ENCODE data around the gene TBX3. TPM values are rescaled to one million over a fixed set of nuclear protein-coding genes. Genes with fewer than 3 reads are reported as not detected.

TBX3 gene
- total RNA-seq, 1 donor from 2014 or later, result 16.3 TPM

- DNase-seq (ENCODE audit: low spot score, unreplicated experiment), result no peak
- peak overlapping the region; percentile 69 for H3K27ac Mint-ChIP-seq
These were observed 2.4 kb upstream of the TBX3 start for GRCh38 chr12:114686426-114686772.

GRCh38 chr12:114685869-114686268 is 1.9 kb upstream of the TBX3 start:
- no peaks in the 10 kb centered on the region for H3K9me3 Mint-ChIP-seq (ENCODE audit: low read depth)
- H3K4me1 Mint-ChIP-seq (ENCODE audit: low read depth), result peaks cover 49% of the 10 kb centered on the region
- DNase-seq (ENCODE audit: low spot score, unreplicated experiment), result no peak
- no peaks in the 10 kb centered on the region for H3K36me3 Mint-ChIP-seq (ENCODE audit: insufficient read depth)
- no peak for TF ChIP-seq CTCF (IDR thresholded peaks at IDR 0.05; ENCODE audit: unreplicated experiment)
- peak overlapping the region; percentile 38 for H3K27ac Mint-ChIP-seq
- H3K27me3 Mint-ChIP-seq, result peaks cover 65% of the 10 kb centered on the region
- peak overlapping the region; percentile 84 for H3K4me3 Mint-ChIP-seq (ENCODE audit: low read depth)

More at GRCh38 chr12:114686426-114686772, 2.4 kb upstream of the TBX3 start:
- TF ChIP-seq CTCF (IDR thresholded peaks at IDR 0.05; ENCODE audit: unreplicated experiment), result no peak
- Mint-ChIP-seq H3K4me1 (ENCODE audit: low read depth) (peaks cover 47% of the 10 kb centered on the region), H3K27me3 (peaks cover 65% of the 10 kb centered on the region), H3K36me3 (ENCODE audit: insufficient read depth) (no peaks in the 10 kb centered on the region), H3K4me3 (ENCODE audit: low read depth) (peak overlapping the region; percentile 84), H3K9me3 (ENCODE audit: low read depth) (no peaks in the 10 kb centered on the region)

GRCh38 chr12:114685320-114685781 is 1.4 kb upstream of the TBX3 start:
- Mint-ChIP-seq H3K4me1 (ENCODE audit: low read depth) (peaks cover 55% of the 10 kb centered on the region), H3K27me3 (peaks cover 65% of the 10 kb centered on the region), H3K4me3 (ENCODE audit: low read depth) (peak overlapping the region; percentile 84), H3K27ac (peak overlapping the region; percentile 80), H3K9me3 (ENCODE audit: low read depth) (no peaks in the 10 kb centered on the region), H3K36me3 (ENCODE audit: insufficient read depth) (no peaks in the 10 kb centered on the region)
- no peak for TF ChIP-seq CTCF (IDR thresholded peaks at IDR 0.05; ENCODE audit: unreplicated experiment)
- DNase-seq (ENCODE audit: low spot score, unreplicated experiment), result no peak

- Mint-ChIP-seq H3K9me3 (ENCODE audit: low read depth) (no peaks in the 10 kb centered on the region), H3K36me3 (ENCODE audit: insufficient read depth) (no peaks in the 10 kb centered on the region), H3K4me3 (ENCODE audit: low read depth) (peak overlapping the region; percentile 84), H3K27me3 (peaks cover 65% of the 10 kb centered on the region), H3K4me1 (ENCODE audit: low read depth) (peaks cover 58% of the 10 kb centered on the region), H3K27ac (peak overlapping the region; percentile 80)
- no peak for DNase-seq (ENCODE audit: low spot score, unreplicated experiment)
- TF ChIP-seq CTCF (IDR thresholded peaks at IDR 0.05; ENCODE audit: unreplicated experiment), result no peak
These were observed 897 bp upstream of the TBX3 start for GRCh38 chr12:114684870-114685273.

GRCh38 chr12:114683709-114684097 is 272 bp downstream of the TBX3 start:
- H3K36me3 Mint-ChIP-seq (ENCODE audit: insufficient read depth), result peaks cover 4% of the 10 kb centered on the region
- no peaks in the 10 kb centered on the region for H3K9me3 Mint-ChIP-seq (ENCODE audit: low read depth)
- H3K4me3 Mint-ChIP-seq (ENCODE audit: low read depth), result peak overlapping the region; percentile 84
- peaks cover 65% of the 10 kb centered on the region for H3K27me3 Mint-ChIP-seq
- no peak for TF ChIP-seq CTCF (IDR thresholded peaks at IDR 0.05; ENCODE audit: unreplicated experiment)
- H3K4me1 Mint-ChIP-seq (ENCODE audit: low read depth), result peaks cover 54% of the 10 kb centered on the region
- no peak for DNase-seq (ENCODE audit: low spot score, unreplicated experiment)
- peak overlapping the region; percentile 95 for H3K27ac Mint-ChIP-seq
